NCI-H1417 (cell line): ENCODE measurements around the gene MSANTD3.
"Not testable (repeated sequence)": the region's sequence is repeated elsewhere in the genome, so short reads cannot be mapped to it uniquely, and the experiment has no call there.

ENCODE experiments used
- DNase-seq, 3 experiments: peaks; one replicate each; lab custom pipeline; 2025; lab: John Stamatoyannopoulos, UW

MSANTD3 gene, protein sequence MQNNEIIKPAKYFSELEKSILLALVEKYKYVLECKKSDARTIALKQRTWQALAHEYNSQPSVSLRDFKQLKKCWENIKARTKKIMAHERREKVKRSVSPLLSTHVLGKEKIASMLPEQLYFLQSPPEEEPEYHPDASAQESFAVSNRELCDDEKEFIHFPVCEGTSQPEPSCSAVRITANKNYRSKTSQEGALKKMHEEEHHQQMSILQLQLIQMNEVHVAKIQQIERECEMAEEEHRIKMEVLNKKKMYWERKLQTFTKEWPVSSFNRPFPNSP

GRCh38 chr9:100426530-100427365 is at the start of gene MSANTD3:
Gene MSANTD3 (plus strand): TSS chr9:100427143. CDS start chr9:100441939, 14,796 bp downstream.
- peak; percentile 43 to 86 (median 86) for DNase-seq

- DNase-seq: no peak
Observed at GRCh38 chr9:100379862-100380261, 47.1 kb upstream of the MSANTD3 start.

- not testable (repeated sequence) for DNase-seq
Observed at GRCh38 chr9:100392989-100393388, 34.0 kb upstream of the MSANTD3 start.

DNA sequence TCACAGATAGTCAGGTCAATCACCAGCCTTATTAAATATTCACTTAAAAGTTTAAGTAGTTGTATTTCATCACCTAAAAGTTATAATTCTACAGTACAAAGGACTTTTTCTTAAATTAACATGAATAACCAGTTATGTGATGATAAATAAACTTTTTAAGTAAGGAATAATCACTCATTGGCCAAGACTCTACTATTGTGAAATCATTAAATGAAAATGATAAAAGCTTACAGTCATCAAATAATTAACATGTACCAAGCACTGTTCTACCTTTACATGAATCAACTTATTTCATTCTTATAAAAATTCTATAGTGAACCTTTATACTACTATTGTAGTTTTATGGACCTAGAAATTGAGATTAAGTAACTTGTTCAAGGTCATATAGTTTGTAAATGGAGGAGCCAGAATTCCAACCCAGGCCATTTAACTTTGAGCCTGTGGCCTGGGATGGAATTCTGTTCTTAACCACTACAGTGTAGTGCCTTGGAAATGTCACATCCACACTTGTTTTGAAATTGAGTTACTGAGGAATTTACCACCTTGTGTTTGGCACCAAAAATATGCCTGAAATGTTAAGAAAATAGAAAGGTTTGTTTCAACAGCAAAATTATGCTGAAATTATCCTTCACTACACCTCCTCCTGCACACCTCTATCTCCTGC is 32.8 kb upstream of the MSANTD3 start:
- no peak for DNase-seq

DNA sequence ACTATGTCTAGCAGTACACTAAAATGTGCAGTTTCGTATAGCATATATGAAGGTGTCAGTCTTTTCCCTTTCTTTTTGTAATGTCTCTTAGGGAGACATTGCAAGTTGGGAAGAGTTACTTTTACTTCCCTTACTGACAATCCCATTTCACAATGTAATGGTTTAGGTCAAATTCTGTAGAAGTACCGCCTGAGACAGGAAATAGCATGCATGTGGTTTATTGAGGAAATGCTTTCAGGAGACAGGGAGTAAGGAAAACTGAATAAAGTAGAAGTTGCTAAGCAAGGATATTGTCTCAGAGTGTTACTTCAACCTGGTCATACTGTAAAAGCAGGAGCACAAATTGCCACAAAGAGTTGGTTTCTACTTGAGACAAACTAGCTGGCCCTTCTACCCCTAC is 32.1 kb upstream of the MSANTD3 start:
- no peak for DNase-seq

GRCh38 chr9:100396769-100397168 is 30.2 kb upstream of the MSANTD3 start:
- no peak for DNase-seq

DNA sequence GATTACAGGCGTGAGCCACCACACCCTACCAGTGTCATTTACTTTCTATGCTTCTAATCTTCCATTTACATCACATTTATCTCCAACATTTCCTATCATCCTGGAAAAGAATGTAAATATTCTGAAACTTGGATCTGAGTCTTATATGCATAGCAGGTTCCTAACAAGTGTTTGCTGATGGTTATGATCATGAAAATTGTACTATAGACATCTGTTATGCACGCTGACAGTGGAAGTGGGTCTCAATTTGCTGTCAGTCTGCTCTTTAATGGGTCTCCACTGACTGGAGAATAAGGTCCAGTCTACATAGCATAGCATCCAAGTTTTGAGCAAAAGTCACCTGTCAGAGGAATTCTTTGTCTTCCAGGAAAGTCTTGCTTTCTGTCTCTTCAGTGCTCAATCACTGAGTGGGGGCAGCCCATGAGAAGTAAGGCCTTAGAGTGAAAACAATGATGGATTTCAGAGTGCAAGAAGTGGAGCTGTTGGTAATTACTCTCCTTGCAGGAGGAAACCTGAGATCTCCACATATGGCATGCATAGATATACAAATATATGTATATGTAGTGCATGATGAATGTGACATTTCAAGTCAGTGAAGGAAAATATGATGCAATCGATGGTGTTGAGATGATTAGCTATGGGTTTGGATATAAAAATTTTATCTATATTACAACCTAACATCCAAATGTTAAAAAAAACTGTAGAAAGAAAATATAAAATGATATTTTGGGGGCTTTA is 29.2 kb upstream of the MSANTD3 start:
- DNase-seq: no peak

GRCh38 chr9:100401042-100401441 is 25.9 kb upstream of the MSANTD3 start:
- DNase-seq: no peak

- DNase-seq: no peak
Observed at GRCh38 chr9:100406962-100407361, 20.0 kb upstream of the MSANTD3 start.

- no peak for DNase-seq
Observed at GRCh38 chr9:100408546-100409175, 18.3 kb upstream of the MSANTD3 start.

- no peak for DNase-seq
Observed at GRCh38 chr9:100409176-100409556, 17.8 kb upstream of the MSANTD3 start.

- DNase-seq: peak; percentile 90 to 99 (median 96)
Observed at GRCh38 chr9:100411472-100412283, 15.3 kb upstream of the MSANTD3 start.

- no peak for DNase-seq
Observed at GRCh38 chr9:100413839-100414420, 13.0 kb upstream of the MSANTD3 start.

GRCh38 chr9:100417815-100418214 is 9.1 kb upstream of the MSANTD3 start:
- no peak for DNase-seq

DNA sequence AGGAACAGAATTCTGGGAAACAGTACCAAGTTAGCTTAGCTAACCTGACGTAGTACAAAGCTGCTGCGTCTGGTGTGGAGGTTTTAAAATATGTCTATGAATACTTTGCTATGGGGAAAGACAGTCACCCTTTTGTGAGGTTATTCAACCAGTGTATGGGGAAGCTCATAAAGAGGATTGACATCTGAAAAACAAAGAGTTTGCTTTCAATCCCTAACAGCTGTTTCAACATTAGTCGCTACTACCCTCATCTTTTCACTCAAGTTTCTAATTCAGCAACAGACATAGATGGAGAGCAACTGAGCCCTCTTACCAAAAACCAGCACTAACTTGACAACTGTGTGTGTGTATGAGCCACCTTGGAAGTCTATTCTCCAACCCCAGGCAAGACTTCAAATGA is 7.8 kb upstream of the MSANTD3 start:
- DNase-seq: peak in 2 of 3 experiments; percentile 39 to 60

GRCh38 chr9:100421116-100421515 is 5.8 kb upstream of the MSANTD3 start:
- DNase-seq: not testable (repeated sequence)

GRCh38 chr9:100425758-100426157 is 1.2 kb upstream of the MSANTD3 start:
- DNase-seq: no peak

DNA sequence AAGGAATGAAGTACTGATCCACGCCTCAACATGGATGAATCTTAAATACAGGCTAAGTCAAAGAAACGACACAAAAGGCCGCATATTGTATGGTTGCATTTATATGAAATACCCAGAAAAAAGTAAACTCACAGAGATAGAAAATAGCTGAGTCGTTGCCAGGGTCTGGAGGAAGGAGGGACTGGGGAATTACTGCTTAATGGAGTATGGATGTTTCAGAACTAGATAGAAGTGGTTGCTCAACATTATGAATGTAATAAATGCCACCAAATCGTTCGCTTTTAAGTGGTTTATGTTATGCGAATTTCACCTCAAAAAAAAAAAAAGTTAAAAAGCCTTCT is 784 bp upstream of the MSANTD3 start:
- DNase-seq: no peak

- DNase-seq: peak; percentile 34 to 86 (median 84)
Observed at GRCh38 chr9:100427366-100428263, 672 bp downstream of the MSANTD3 start.
